HG02943 (cell line): ENCODE data around the gene CLDN6.

ENCODE experiments used
- ATAC-seq: cut with Tn5 transposase; IDR thresholded peaks from one replicate; pipeline ENCODE4 v1.9.1; 2021; ENCODE audit warnings: mild to moderate bottlenecking, low read depth, moderate library complexity; ENCODE audit not compliant: unreplicated experiment

The CLDN6 gene

GRCh38 chr16:3015865-3016521 is 2.0 kb downstream of the CLDN6 start:
- no peak for ATAC-seq

GRCh38 chr16:3014971-3015370 is 3.0 kb downstream of the CLDN6 start:
- ATAC-seq = no peak

GRCh38 chr16:3013998-3014690 is 3.8 kb downstream of the CLDN6 start:
- ATAC-seq = no peak

- no peak for ATAC-seq
These were observed 4.5 kb downstream of the CLDN6 start for GRCh38 chr16:3013491-3013951.

GRCh38 chr16:3012828-3013420 is 5.1 kb downstream of the CLDN6 start, which contains the start of gene CLDN9:
TSS of gene CLDN9 (plus strand) at chr16:3012923. CDS start at chr16:3013363, 440 bp downstream.
- ATAC-seq = no peak

GRCh38 chr16:3012246-3012645 is 5.7 kb downstream of the CLDN6 start:
- ATAC-seq = no peak

GRCh38 chr16:3010510-3010909 is 7.5 kb downstream of the CLDN6 start:
- ATAC-seq = no peak

- ATAC-seq = no peak
These were observed 8.2 kb downstream of the CLDN6 start for GRCh38 chr16:3009568-3010390.

GRCh38 chr16:3008690-3009037 is 9.3 kb downstream of the CLDN6 start:
- no peak for ATAC-seq

- no peak for ATAC-seq
These were observed 9.9 kb downstream of the CLDN6 start for GRCh38 chr16:3007957-3008689.

GRCh38 chr16:3007059-3007956 is 10.7 kb downstream of the CLDN6 start:
- ATAC-seq = no peak

- no peak for ATAC-seq
These were observed 13.2 kb downstream of the CLDN6 start for GRCh38 chr16:3004781-3005284.

- peak; percentile 18 for ATAC-seq
These were observed 13.7 kb downstream of the CLDN6 start for GRCh38 chr16:3004319-3004718.

- peak; percentile 81 for ATAC-seq
These were observed 14.3 kb downstream of the CLDN6 start for GRCh38 chr16:3003582-3004270.

GRCh38 chr16:3001316-3001715 is 16.7 kb downstream of the CLDN6 start:
- ATAC-seq = no peak

- ATAC-seq = no peak
These were observed 17.4 kb downstream of the CLDN6 start for GRCh38 chr16:3000540-3000939.

GRCh38 chr16:2999929-3000328 is 18.1 kb downstream of the CLDN6 start:
- ATAC-seq = no peak

GRCh38 chr16:2996298-2996697 is 21.7 kb downstream of the CLDN6 start:
- ATAC-seq = no peak
